GM18858 (cell line): Measurements from ENCODE around the gene HGD.
"Not testable (repeated sequence)": the region's sequence is repeated elsewhere in the genome, so short reads cannot be mapped to it uniquely, and the experiment has no call there.

Experiments used
- ATAC-seq: cut with Tn5 transposase; IDR thresholded peaks from one replicate; pipeline ENCODE4 v1.9.1; 2021; ENCODE audit not compliant: unreplicated experiment

HGD gene

GRCh38 chr3:120640231-120640630 lies 41.8 kb downstream of the HGD start:
- no peak for ATAC-seq

- not testable (repeated sequence) for ATAC-seq
These were observed 43.2 kb downstream of the HGD start for GRCh38 chr3:120638820-120639219.

DNA sequence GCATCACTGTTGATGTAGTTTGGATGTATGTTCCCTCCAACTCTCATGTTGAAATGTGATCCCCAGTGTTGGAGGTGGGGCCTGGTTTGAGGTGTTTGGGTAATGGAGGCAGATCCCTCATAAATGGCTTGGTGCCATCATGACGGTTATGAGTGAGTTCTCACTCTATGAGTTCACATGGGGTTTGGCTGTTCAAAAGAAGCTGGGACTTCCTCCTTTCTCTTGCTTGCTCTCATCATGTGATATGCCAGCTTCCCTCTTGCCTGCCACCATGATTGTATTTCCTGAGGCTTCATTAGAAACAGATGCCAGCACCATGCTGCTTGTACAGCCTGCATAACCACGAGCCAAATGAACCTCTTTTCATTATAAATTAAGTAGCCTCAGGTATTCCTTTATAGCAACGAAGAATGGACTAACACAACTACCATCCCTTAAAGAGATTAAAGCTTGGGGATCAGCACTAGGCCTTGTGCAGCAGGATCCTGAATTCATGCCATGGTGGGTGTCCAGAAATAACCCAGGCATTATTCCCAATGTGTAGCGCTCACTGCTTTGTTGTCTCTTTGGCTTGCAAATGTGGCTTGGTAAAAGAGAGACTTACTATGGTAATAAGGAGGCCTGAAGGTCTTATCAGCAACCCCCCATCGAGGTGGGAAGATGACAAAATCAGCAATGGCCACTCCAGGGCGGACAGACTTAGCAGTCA lies 44.0 kb downstream of the HGD start:
- no peak for ATAC-seq

DNA sequence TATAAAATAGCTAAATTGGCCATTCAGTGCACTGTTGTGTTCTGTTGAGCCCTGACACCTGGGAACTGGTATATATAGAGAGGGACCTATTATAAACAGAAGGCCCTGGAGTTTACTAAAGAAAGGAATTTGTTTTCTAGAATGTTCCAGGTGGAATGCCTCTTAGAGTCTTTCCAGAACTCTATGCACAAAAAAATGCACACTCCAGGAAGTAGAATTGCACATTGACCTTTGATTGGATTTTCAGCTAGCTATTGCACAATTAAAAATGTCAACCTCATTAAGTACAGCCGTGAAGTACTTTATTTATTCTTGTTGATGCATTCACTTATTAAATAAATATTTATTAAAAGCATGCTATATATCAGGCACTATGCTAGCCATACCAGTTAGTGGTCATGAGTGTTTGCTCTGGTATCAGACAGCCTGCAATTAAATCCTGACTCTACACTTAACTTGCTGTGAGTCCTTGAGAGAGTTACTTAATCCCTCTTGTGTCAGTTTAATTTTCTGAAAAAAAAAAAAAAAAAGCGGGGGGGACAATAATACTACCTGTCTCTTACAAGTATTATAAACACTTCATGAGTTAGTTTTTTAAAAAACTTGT lies 45.1 kb downstream of the HGD start:
- ATAC-seq, result no peak

DNA sequence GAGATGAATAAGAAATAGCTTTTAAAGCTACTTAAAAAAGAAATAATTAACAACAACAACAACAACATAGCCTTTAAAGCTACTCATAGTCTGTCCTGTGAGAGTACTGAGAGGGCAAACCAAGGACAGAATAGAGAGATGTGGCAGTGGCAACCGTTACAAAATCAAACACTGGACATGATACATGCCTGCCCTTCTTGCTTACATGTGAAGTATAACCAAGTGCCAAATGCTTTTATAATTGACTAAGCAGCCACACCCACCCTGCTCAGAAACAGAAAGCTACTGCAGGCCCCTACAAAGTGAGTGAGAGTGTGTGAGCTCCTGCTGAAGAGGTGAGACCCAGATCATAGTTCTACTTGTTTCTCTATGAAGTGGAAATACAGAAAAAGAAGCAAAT lies 47.5 kb downstream of the HGD start:
- ATAC-seq, result no peak

GRCh38 chr3:120625159-120625586 lies 56.9 kb downstream of the HGD start:
- ATAC-seq, result no peak

- ATAC-seq, result no peak
These were observed 58.3 kb downstream of the HGD start for GRCh38 chr3:120623727-120624093.

DNA sequence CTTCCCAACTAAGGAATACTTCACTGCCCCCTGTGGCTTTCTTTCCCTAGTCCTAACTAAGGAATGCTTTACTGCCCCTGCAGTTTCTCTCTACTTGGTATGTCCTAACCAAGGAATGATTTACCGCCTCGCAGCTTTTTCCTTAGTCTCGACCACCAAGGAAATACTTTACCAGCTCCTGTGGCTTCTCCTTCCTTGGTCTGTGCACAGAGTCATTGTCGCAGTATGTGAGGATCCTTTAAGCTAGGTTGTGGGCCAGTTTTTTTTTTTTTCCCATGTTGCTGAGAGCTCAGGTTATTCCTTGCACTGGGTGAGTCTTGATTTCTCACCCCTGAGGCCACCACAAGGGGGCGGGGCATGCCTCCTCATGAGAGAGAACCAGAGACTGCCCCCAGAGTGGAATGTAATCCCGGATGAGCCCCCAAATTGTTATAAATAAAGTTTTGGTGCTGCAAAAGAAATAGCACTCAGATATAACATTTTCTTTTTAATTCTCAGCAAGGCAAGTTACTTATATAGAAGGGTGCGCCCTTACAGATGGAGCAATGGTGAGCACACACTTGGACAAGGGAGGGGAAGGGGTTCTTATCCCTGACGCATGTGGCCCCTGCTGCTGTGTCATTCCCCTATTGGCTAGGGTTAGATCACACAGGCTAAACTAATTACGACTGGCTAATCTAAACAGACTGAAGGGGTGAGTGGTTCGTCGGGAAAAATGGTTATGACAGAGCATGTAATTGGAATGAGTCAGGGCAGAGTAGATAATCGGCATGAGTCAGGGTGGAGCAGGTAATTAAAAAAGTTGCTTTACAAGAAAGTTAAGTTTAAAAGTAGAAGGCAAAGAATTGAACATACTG lies 58.9 kb downstream of the HGD start:
- ATAC-seq, result no peak

GRCh38 chr3:120622457-120622856 lies 59.6 kb downstream of the HGD start:
- no peak for ATAC-seq

GRCh38 chr3:120616745-120617144 lies 65.3 kb downstream of the HGD start:
- not testable (repeated sequence) for ATAC-seq

- no peak for ATAC-seq
These were observed 66.0 kb downstream of the HGD start for GRCh38 chr3:120615847-120616609.

DNA sequence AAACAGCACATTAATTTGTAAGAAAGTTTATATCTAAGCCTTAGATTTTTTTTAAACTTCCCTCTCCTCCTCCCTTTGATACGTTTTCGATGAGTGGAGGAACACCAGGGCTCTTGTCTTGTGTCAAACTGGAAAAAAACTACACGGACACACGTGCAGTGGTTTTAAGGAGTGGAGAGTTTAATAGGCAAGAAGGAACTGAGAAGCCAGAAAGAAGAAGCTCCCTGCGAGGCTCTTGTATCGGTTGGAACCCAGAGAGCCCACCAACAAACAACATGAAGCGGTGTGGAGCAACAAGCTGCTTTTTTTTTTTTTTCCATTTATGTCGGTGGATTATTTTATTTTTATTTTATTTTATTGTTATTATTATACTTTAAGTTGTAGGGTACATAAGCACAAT lies 67.3 kb downstream of the HGD start:
- ATAC-seq, result no peak

DNA sequence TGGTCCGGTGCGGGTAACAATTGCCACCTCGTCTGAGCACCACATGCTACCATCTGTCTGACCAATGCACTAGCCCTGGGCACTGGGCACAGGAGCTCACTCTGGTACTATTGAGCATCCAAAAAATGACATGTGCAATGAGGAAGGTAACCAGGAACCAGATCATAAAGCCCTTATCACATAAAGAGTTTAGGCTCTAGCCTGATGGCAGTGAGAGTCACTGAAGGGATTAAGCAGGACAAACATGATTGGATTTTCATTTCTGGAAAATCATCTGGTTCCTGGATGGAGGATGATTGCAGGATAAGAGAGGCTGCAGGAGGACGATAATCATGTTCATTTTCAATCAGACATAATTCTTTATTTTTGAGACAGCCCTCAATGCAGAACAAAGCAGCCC lies 73.5 kb downstream of the HGD start:
- ATAC-seq, result no peak

GRCh38 chr3:120604784-120605183 lies 77.3 kb downstream of the HGD start:
- no peak for ATAC-seq

DNA sequence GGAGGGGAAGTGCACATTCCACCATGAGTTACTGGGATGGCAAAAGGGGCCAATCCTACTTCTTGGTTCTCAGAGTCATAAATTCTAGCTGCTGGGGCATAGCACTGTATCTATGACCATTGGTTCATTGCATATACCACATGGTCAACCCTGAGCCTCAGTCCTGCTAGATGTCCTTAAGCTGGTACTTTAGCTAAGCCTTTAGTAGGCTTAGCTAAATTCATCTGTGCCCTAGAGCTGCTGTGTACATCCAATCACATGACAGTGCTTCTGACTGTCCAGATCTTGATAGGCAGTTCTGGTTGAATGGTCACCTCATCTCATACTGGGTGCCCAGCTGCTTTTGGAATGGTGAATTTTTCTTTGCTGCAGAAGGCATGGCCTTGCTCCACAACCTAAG lies 77.7 kb downstream of the HGD start:
- ATAC-seq, result no peak

- ATAC-seq, result no peak
These were observed 79.4 kb downstream of the HGD start for GRCh38 chr3:120602682-120603081.

DNA sequence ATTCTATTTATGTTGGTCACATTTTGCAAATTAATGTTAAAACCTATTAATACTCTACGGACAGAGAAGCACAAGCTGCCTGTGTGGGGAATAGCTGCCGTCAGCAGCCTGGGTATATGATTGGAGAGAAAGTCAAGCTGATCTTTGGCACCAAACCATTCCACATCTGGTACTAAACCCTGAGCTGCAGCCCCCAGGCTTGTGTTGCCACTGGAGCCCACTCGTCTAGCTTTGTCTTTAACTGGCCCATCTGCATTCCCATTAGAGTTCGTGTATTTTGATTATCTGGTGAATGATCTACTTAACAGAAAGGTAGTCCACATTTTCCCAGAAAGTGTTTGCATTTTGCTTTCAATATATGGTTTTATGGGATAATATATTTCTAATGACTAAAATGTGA lies 80.5 kb downstream of the HGD start:
- ATAC-seq, result no peak

GRCh38 chr3:120599211-120599610 lies 82.8 kb downstream of the HGD start:
- ATAC-seq, result no peak

DNA sequence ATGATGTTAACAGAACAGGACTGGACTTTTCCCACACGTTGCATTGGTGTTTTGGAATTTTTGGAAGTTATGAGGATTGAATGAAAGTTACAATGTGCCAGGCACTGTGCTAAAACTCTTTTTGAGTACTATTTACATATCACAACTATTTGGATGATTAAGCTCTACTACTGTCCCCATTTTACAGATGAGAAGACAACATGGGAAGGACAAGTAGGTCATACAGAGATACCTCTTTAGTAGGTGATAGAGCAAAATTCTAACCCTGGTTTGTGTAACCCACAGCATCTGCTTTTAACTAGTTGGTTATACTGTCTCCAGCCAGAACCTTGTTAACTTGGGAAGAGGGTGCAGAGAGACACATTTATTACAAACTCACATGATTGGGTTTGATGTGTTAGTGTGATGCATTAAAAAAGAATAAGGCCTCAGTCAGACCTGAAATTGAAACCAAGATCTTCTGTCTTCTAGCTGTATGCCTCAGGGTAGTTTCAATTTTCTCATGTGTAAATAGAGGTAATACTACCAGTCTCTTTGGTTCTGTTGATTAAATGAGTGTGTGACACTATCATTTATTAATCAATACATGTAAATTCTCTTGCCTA lies 84.5 kb downstream of the HGD start:
- peak; percentile 34 for ATAC-seq

- ATAC-seq, result no peak
These were observed 85.2 kb downstream of the HGD start for GRCh38 chr3:120596853-120597223.
